ENCODE results near the gene LTBP3. TPM values are rescaled to one million over a fixed set of nuclear protein-coding genes. Genes with fewer than 3 reads are reported as not detected.

Gene LTBP3
- polyA plus RNA-seq (ENCODE audit: insufficient read length in 3 of 3): 100 to 1,000 TPM in 1 of 3 donors, 10 to 100 TPM in 2; 88.3 to 101 (median 89.4) TPM

DNA sequence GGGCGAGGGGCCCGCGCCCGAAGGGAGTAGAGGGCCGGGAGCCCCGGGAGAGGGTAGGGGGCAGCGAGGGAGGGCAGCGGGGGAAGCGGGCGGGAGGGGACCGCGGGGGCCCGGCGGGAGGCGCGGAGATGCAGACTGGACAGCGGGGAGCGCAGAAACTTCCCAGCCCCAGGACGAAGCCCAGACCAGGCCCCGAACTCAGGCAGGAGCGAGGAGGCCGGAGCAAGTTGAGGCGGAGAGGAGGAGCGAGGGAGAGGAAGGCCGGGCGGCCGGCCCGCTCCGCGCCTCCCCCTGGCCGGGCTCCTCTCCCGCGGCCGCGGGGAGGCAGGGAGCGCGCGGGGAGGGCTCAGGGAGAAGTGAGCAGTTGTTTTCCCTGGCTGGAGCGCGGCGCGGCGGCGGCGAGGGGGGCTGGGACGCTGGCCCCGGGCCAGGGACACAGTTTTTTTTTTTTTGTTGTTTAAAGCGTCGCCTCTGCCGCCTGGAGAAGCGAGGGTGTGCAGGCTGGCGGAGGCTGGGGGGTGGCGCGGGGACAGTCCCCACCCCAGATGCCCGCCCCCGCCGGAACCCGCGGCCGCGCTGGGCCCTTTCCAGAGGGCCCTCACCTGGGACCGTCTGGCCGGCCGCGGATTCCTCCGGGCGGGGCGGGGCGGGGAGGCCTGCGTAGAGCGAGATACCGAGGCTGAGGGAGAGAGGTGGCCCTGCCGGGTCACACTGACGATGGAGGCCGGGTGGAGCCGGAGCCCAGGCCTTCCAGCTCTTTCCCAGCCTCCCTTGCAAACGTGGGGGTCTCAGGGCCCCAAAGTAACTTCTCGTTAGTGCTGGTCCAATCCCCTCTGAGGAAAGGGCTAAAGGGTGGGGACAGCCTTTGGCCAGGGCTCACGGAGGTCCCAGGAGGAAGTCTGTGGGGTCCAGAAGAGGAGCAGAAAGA is at the start of gene LTBP3:
Gene LTBP3 (minus strand): TSS at position 358 of the 928 bp plus-strand sequence. CDS start 400 bp downstream, outside the sequence.
- DNase-seq (ENCODE audit: low read depth in 3 of 3, low spot score in 2 of 3): no peak

DNA sequence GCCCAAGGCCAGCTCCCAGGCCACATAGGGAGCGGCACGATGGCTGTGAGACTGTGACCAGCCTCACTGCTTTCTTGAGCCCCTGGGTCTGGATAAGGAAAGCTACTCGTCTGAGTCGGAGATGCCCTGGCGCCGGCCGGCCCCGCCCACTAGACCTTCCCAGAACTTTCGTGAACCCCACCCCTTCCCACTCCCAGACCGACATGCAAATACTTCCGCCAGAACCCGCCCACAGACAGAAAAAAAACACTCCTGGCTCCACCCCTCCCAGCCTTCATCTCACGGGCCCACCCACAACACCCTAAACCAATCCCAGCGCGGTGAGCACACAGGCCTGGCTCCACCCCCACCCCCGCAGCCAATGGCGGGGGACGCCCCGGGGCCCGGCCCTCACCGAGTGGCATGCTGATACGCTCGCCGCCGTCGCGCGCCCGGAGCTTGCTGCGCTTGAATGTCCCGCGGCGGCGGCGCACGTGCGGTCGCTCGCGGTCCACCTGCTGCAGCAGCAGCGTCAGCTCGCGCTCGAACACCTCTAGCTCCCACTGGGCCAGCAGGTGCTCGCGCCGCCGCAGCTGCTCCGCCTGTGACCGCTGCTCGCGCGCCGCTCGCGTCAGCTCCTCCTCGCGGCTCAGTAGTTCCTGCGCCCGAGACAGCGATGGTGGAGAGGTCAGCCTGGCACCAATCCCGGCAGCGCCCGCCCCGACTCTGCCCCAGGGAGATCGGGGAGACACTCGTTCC is 48.9 kb upstream of the LTBP3 start:
- DNase-seq (ENCODE audit: low read depth in 3 of 3, low spot score in 2 of 3): peak; percentile 83 to 91 (median 85)

DNA sequence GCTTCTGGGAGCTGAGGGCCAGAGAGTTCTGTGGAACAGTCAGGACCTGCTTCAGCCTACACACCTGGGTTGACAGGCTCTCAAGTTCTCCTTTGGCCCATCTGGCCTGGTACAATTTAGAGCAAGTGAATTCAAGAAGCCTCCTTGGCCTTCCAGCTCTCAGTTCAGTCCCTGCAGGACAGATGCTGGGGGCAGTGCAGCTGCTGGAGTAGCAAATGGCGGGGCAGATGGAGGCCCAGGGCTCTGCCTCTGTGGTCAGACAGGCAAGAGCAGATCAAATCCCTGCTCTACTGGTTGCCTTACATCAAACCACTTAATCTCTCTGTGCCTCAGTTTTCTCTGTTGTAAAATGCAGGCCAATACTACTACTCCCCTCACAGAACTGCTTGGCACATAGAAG is 46.1 kb upstream of the LTBP3 start:
- no peak for DNase-seq (ENCODE audit: low read depth in 3 of 3, low spot score in 2 of 3)

DNA sequence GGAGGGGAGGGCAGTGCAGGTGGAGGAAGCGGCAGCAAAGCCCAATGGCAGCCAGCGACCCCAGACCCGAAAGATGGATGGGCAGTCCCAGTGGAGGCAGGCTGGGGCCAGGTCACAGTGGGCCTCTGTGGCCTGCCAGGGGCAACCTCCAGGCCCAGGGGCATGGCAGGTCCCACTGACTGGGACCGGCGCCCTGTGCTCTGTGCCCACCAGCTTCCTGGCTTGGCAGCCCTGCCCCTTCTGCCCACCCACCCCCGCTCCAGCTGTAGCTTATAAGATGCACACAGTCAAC is 41.7 kb upstream of the LTBP3 start:
- no peak for DNase-seq (ENCODE audit: low read depth in 3 of 3, low spot score in 2 of 3)

DNA sequence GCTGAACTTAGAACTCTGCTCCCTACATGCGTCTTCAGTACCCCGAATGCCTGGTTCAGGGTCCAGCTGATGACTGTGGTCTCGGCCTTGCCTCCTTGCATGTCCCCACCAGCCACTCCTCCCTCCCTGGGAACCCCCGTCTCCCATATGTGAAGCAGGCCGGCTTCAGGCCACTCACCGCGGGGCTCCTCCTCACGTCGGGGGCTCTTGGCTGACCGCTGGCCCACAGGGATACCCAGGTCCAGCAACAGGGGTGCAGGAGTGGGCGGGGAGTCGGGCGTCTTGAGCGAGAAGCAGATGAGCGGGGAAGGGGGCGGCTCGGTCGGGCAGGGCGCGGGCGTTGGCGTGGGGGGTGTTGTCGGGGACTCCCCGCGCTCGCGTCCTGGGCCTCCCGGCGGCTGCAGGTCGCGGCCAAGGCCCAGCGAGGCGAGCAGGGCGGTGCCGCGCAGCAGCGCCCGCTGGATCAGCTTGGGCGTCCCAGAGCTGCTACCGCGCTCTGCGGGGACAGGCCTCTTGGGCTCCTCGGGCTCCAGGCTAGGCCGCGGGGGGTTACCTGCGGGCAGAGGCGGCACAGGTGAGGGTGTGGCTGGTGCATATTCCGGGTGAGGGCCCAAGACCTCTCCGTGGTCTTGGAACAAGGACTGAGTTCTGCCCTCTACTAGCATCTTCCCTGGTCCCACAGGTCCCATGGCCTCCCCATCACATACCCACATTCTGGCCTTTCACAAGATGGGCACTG is 41.2 kb upstream of the LTBP3 start:
- DNase-seq (ENCODE audit: low read depth in 3 of 3, low spot score in 2 of 3): no peak

DNA sequence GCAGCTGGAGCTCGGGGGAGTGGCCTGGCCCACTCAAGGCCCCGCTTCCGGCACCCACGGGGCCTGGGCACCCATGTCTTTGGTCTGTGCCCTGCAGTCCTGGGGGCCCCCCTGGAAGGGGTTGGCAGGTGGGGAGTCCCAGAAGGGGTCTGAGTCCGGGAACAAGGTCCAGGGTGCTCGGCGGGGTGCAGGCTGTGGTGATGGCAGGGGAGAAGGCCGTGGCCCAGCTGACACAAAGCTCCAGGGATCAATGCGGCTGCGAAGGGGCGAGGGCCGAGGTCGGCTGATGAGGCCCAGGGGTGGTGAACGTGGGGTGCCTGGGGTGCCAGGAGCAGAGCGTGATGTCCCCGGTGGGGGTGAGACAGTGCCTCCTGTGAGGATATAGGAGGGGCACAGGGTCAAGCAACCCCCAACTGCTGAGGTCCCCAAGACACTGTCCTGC is 40.1 kb upstream of the LTBP3 start:
- DNase-seq (ENCODE audit: low read depth in 3 of 3, low spot score in 2 of 3): no peak

DNA sequence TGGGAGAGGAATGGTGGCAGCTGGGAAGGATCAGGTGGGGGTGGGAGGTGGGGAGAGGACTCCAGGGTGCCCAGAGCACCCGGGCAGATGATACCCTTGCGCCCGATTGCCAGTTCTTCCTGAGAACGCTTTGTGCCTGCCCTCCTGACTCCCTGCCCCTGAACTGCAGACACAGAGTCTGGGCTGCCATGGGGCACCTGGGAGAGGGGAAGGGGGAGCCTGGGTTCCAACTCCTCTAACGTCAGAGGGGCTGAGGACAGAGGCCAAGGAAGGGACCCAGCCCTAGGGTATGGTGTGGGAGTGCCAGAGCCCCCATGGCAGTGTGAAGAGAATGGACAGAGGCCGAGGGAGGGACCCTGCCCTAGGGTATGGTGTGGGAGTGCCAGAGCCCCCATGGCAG is 38.4 kb upstream of the LTBP3 start:
- DNase-seq (ENCODE audit: low read depth in 3 of 3, low spot score in 2 of 3): no peak

DNA sequence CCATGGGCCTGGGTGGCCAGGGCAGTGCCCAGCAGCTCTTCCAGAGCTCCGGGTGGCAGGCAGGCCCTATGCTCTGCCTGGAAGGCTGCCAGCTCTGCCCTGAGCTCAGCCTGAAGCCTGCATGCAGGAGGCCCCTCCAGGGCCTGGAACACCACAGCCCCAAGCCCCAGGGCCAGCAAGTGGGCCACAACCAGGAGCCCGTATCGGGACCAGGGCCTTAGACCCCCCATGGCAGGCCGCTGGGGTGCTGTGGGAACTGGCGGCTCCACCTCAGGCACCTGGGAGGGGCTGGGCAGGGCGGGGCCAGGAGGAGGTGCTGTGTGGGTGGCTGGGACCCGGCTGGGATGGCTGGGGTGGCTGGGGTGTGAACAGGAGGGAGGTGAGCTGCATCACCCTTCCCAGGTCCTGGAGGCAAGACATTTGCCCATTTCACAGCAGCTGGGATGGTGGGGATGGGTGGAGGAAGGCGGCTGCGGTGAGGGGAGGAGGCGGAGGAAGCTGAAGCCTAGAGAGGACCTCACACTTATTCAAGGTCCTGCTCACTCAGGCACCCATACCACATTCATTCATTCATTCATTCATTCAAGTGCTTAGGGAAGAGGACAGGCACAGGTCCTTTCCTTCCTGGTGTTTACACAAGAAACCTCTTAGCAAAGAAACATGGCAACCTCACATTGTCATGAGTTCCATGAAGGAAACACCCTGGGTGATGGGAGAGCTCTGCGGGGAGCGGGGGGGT is 37.6 kb upstream of the LTBP3 start, which contains the start of gene KCNK7:
Gene KCNK7 (minus strand): TSS at position 258 of the 739 bp plus-strand sequence. CDS start 28 bp downstream, at position 230.
- DNase-seq (ENCODE audit: low read depth in 3 of 3, low spot score in 2 of 3): no peak

DNA sequence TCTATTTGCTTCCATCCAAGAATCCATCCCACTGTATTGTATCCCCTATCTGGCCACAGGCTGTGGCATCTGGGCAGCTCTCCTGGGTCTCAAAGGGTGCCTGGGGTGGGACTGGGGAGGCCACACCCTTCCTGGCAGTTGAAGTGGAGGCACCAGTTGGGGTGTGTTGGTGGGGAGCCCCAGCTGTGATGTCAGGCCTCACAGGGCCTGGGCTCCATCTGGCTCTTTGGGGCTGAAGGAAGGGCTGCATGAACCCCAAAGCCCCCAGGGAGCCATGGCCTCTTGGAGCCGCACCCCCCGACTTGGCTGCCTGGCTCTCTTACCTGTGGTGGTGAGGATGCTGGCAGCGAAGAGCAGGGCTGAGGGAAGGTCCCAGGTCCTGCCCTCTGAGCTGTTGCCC is 37.0 kb upstream of the LTBP3 start:
- DNase-seq (ENCODE audit: low read depth in 3 of 3, low spot score in 2 of 3): no peak

DNA sequence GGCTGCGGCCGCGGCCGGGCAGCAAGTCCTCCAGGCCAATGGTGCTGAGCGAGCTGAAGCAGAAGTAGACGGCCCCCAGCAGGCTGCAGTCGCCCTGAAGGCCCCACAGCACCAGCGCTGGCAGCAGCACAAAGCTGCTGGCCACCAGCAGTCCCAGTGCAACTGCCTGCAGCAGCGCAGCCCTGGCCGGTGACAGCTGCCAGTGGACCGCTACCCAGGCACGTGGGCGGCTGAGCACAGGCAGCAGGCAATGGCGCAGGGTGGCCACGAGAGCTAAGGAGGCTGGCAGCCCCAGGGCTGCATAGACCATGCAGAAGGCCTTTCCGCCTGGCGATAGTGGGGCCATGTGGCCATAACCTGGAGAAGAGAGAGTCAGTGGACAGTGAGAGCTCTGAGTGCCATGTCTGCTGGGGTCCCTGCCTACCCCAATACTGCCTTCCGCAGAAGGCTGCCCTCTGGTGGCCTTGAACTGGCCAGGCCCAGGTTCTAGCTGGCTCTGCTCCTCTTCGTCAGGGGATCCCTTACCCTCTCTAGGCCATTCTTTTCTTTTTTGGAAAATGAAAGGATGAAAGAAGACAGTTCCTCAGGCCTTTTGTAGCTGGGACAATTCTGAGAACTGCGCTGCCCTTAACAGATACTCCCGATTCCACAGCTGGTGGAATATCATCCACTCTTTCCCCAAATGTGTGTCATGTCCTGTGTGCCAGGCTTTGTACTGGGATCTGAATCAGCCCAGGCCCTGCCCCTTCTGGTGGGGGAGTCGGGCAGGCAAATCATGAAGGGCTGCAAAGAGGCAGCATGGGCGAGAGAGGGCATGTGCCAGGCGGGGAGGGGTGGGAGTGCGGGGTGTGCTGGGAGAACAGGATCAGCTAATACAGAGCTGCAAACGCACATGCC is 35.6 kb upstream of the LTBP3 start:
- no peak for DNase-seq (ENCODE audit: low read depth in 3 of 3, low spot score in 2 of 3)

DNA sequence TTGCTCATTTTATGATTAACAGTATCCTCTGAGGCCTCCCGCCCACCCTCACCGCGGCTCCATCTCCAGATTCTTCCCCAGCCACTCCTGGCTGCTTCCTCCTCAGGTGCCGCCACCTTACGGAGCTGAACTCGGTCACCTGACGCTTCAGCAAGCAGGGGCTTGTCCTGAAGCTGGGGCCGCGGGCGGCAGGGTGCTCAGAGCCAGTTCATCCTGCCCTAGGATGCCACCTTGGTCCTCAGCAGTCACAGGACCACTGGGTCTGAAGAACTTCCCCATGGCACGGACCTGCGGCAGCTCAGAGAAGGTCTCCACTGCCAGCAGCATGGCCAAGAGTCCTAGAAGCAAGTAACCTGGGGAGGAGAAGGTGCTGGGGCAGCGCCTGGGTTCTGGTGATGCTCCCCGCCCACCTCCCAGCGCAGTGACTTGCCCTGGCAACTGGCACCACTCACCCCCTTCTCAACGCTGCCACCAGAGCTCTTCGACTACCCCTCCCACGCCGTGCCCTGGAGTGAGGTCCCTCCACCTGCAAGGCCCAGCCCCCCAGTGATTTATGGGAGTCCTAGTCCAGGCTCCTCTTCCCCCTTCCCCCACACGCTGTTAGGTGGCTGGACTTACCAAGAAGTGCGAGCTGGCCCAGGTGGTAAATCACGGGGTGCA is 34.8 kb upstream of the LTBP3 start:
- DNase-seq (ENCODE audit: low read depth in 3 of 3, low spot score in 2 of 3): no peak

DNA sequence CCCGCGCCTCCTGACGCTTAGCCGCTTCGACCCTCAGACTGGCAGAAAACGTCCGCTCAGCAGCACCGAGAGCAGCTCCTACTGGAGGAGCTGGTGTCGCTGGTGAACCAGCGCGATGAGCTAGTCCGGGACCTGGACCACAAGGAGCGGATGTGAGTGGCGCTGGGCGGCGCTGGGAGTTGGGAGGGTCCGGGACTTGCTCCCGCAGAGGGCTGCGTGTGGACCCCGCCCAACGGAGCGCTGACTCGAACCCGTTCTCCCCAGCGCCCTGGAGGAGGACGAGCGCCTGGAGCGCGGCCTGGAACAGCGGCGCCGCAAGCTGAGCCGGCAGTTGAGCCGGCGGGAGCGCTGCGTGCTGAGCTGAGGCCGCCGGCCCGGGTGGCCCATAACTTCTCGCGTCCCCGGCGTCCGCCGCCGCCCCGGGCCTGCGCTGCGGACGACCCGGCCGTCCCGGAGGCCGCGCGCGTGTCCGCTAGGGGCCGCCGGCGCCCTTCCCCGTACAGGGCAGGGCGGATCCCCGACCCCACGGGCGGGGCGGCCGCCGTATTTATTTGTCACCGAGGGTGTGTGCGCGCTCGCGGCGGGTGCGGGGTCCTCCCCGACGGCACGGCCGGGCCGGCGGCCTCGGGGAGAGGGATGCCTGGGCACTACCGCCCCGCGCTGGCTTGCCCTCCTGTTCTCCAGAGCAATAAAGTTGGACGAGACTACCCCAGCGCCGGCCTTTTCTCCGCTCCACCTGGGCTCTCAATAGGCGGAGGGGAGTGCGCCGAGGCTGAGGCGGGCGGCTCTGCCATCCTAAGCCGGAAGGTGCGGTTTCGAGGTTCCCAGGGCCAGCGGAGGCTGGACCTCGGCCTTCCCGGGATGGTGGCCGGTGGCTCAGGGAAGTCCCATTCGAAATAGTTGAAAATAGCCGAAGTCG is 34.0 kb upstream of the LTBP3 start:
- no peak for DNase-seq (ENCODE audit: low read depth in 3 of 3, low spot score in 2 of 3)

DNA sequence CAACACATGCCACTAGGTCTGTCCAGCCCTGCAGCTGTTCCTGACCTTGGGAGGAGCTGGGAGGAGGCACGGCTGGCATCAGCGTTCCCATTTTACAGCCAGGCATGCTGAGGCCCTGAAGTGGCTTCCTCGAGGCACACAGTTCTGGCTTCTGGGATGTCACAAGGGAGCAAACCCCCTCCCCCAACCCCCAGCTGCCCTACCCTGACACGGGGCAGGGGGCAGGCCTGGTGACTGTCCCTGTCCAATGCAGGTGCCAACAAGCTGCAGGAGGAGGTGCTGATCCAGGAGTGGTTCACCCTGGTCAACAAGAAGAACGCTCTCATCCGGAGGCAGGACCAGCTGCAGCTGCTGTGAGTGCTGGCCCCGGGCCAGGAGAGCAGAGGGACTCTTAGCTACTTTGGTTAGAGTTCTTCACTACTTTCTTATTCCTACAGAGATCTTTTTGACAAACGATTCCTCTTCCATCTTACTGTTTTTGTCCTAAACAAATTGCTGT is 32.1 kb upstream of the LTBP3 start:
- DNase-seq (ENCODE audit: low read depth in 3 of 3, low spot score in 2 of 3): no peak

DNA sequence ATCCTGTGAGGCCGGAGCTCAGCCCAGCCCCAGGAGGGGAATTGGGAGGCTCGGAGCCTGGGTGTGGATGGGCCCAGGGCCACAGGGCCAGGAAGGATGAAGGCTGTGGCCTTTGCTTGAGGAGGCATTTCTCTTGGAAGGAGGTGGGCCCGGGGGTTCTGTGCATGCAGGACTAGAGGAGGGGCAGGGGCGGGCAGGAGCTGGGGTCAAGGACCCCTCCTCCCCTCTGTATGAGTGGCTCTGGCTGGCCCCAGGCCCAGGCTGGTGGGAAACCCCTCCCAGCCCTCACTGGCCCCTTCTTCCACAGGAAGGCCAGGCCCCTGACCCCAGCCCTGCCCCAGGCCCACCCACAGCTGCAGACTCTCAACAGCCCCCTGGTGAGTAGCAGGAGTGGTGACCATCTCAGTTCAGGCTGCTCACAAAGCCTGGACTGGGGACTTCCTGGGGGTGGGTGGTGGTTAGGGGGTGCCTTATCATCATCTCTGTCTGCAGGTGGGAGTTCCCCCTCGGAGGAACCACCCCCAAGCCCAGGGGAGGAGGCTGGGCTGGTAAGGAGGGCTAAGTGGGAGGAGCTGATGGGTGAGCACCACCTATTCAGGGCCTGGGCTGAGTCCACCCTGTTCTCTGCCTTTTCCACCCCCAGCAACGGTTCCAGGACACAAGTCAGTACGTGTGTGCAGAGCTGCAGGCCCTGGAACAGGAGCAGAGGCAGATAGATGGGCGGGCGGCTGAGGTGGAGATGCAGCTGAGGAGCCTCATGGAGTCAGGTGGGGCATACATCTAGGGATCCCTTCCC is 31.5 kb upstream of the LTBP3 start:
- no peak for DNase-seq (ENCODE audit: low read depth in 3 of 3, low spot score in 2 of 3)

DNA sequence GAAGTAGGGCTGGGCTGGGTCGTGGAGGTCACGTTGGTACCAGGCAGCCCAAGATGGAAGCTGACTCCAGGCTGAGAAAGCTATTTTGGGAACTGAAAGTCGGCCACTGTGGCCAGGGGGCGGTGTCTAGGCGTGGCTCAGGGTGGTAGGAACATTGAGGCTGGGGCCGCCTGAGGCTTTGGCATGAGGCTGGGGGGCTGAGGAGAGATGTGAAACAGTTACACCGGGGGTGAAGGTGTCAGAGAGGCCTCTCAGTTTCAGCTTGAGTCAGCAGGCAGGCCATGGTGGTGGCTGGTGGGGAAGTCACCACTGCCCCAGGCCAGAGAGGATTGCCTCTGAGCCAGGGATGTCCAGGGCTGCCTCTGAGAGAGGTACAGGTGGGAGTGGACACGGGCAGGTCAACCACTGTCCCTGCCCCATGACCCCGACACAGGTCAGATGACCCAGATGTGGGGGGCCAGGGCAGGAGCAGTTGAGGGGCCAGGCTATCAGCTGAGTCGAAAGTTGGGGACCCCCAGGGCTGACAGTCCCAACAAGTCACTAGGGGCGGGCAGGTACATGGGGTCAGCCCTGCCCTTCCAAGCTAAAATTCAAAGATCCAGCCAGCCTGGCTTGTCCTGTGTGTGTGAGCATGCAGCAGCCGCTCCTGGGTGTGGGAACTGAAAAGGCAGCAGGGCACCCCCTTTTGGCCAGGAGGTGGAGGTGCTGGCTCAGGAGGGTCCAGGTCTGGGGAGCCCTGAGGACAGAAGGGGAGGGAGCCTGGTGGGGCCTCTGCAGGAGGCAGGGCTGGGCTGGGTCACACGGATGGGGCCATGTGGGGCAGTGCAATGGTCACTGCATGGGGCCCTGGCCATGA is 30.3 kb upstream of the LTBP3 start:
- DNase-seq (ENCODE audit: low read depth in 3 of 3, low spot score in 2 of 3): no peak

DNA sequence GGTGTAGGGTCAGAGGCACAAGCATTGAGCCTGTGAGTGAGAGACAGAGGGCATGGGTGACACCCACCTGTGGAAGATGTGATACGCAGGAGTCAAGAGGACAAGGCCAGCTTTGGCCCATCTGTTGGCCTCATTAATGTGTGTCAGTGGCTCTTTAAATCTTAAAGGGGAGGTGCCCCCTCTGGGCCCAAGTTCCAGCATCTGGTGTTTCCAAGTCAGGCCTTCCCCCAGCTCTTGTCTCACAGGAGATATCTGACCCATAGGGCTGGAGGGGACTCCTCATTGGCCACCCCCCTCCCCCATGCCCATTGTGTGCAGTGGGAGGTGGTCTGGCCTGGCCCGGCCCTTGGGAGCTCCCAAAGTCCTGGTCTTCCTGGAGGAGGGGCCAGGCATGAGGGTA is 28.5 kb upstream of the LTBP3 start:
- DNase-seq (ENCODE audit: low read depth in 3 of 3, low spot score in 2 of 3): no peak

Measured in right renal cortex interstitium (tissue), 3 donors.